Measurements from ENCODE around the gene CLCN7. TPM values are rescaled to one million over a fixed set of nuclear protein-coding genes. Genes with fewer than 3 reads are reported as not detected.

Gene CLCN7
- total and polyA plus RNA-seq, 2 of the 13 experiments (the other 11 are each of a cell fraction or from before 2014, with no cell fraction given) = 24.6 to 25.1 TPM

- no peaks in the 10 kb centered on the region for H3K27me3 ChIP-seq (ENCODE audit: control insufficient read depth in 1 of 2, insufficient read depth in 2 of 2, low read length in 2 of 2)
- BruUV-seq (replicated peaks) = no TSS peak
- H3K36me3 ChIP-seq (replicated peaks in 1 of 2; ENCODE audit: control insufficient read depth in 1 of 2, insufficient read depth in 2 of 2, low read length in 2 of 2) = peaks cover 15 to 23% of the 10 kb centered on the region in 2 experiments; a peak in 3 of 5 replicates
- WGBS (ENCODE audit: low lambda C conversion rate) = 93% methylated on average over 8 of the region's 10 CpGs
- no peak overlapping the region for H3K4me2 ChIP-seq (ENCODE audit: low read depth, low read length)
- ChIA-PET POLR2A (no interaction called here), CTCF (ENCODE audit: low intra/inter-chr PET ratio, low total read pairs) (no interaction called here)
- in situ Hi-C loops (cut with HindIII; ENCODE audit: extremely low pct_ligation_motif_present, low pct_unique_long_range_greater_than_20kb) = no loop called here
- no peak overlapping the region for H3K9ac ChIP-seq (ENCODE audit: insufficient read depth, low read depth, low read length)
- H3K9me3 ChIP-seq (ENCODE audit: low read length) = no peaks in the 10 kb centered on the region
- intact Hi-C loops (cut with micrococcal nuclease; ENCODE audit: unreplicated experiment) = no loop called here
- H3K4me3 ChIP-seq (replicated peaks in 1 of 3; ENCODE audit: insufficient read depth in 1 of 3, low read depth in 2 of 3, low read length in 3 of 3) = no peak overlapping the region
- H3K79me2 ChIP-seq (ENCODE audit: insufficient read depth, low read length) = no peaks in the 10 kb centered on the region
- DNase-seq (ENCODE audit: low spot score) (no peak), FAIRE-seq (no peak), ATAC-seq (no peak)
- no peak overlapping the region for H2AFZ ChIP-seq (ENCODE audit: low read length)
- no peak for TF ChIP-seq ZNF577 (CRISPR knock-in tag; IDR thresholded peaks at IDR 0.05; ENCODE audit: borderline replicate concordance, low read depth)
- no peak for TF ChIP-seq ZNF7 (CRISPR knock-in tag; IDR thresholded peaks at IDR 0.05)
- no peak for TF ChIP-seq FIP1L1 (IDR thresholded peaks at IDR 0.05; ENCODE audit: borderline replicate concordance, insufficient read depth, low read depth, low read length)
- TF ChIP-seq FOXM1 (CRISPR knock-in tag; IDR thresholded peaks at IDR 0.05) = no peak
- TF ChIP-seq ZNF547 (CRISPR knock-in tag; IDR thresholded peaks at IDR 0.05) = no peak
- TF ChIP-seq ZNF776 (CRISPR knock-in tag; IDR thresholded peaks at IDR 0.05) = no peak
- no peak for TF ChIP-seq MYNN (CRISPR knock-in tag; IDR thresholded peaks at IDR 0.05; ENCODE audit: low read depth)
- TF ChIP-seq ZNF496 (CRISPR knock-in tag; IDR thresholded peaks at IDR 0.05; ENCODE audit: insufficient replicate concordance) = no peak
- TF ChIP-seq RELA (CRISPR knock-in tag; IDR thresholded peaks at IDR 0.05) = no peak
- no peak for TF ChIP-seq ATF2 (CRISPR knock-in tag; IDR thresholded peaks at IDR 0.05)
- TF ChIP-seq, protein P1, sequence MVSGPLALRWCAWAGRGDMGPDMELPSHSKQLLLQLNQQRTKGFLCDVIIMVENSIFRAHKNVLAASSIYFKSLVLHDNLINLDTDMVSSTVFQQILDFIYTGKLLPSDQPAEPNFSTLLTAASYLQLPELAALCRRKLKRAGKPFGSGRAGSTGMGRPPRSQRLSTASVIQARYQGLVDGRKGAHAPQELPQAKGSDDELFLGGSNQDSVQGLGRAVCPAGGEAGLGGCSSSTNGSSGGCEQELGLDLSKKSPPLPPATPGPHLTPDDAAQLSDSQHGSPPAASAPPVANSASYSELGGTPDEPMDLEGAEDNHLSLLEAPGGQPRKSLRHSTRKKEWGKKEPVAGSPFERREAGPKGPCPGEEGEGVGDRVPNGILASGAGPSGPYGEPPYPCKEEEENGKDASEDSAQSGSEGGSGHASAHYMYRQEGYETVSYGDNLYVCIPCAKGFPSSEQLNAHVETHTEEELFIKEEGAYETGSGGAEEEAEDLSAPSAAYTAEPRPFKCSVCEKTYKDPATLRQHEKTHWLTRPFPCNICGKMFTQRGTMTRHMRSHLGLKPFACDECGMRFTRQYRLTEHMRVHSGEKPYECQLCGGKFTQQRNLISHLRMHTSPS (CRISPR knock-in tag; IDR thresholded peaks at IDR 0.05; ENCODE audit: low read depth) = no peak
- H3K4me1 ChIP-seq (ENCODE audit: insufficient read depth, low read length) = no peaks in the 10 kb centered on the region
- no peaks in the 10 kb centered on the region for H4K20me1 ChIP-seq (ENCODE audit: insufficient read depth, low read length)
- no peak overlapping the region for H3K27ac ChIP-seq (ENCODE audit: extremely low read length, insufficient read depth, low read length)
Measured at GRCh38 chr16:1459967-1460366, 14.9 kb downstream of the CLCN7 start.
